ENCODE results near the gene IL20.

Gene IL20

GRCh38 chr1:206864939-206865671 is at the start of gene IL20:
IL20 (plus strand) TSS chr1:206865623; CDS start chr1:206865853, 230 bp downstream.
- Histone ChIP-seq H3K9me3 (ENCODE audit: control insufficient read depth in 1 of 2, low read length in 2 of 2) (no peaks in the 10 kb centered on the region), H3K4me1 (ENCODE audit: control insufficient read depth in 1 of 2, insufficient read depth in 2 of 2, low read length in 2 of 2) (no peaks in the 10 kb centered on the region), H3K36me3 (ENCODE audit: control insufficient read depth in 1 of 2, insufficient read depth in 2 of 2, low read length in 2 of 2) (no peaks in the 10 kb centered on the region), H3K27me3 (ENCODE audit: control insufficient read depth in 1 of 2, insufficient read depth in 2 of 2, low read length in 2 of 2) (peaks cover 7 to 8% of the 10 kb centered on the region in 2 donors), H3K9ac (ENCODE audit: low read depth in 1 of 2, low read length in 2 of 2) (no peak within 1 kb of the TSS), H3K4me3 (ENCODE audit: low read depth in 1 of 2, low read length in 2 of 2) (no peak within 1 kb of the TSS), H3K27ac (ENCODE audit: low read depth, low read length) (no peak within 1 kb of the TSS)

- no peaks in the 10 kb centered on the region for H3K4me1 ChIP-seq (ENCODE audit: control insufficient read depth in 1 of 2, insufficient read depth in 2 of 2, low read length in 2 of 2)
- H3K27ac ChIP-seq (ENCODE audit: low read depth, low read length): no peak overlapping the region
- no peaks in the 10 kb centered on the region for H3K27me3 ChIP-seq (ENCODE audit: control insufficient read depth in 1 of 2, insufficient read depth in 2 of 2, low read length in 2 of 2)
- no peaks in the 10 kb centered on the region for H3K36me3 ChIP-seq (ENCODE audit: control insufficient read depth in 1 of 2, insufficient read depth in 2 of 2, low read length in 2 of 2)
- no peak overlapping the region for H3K4me3 ChIP-seq (ENCODE audit: low read depth in 1 of 2, low read length in 2 of 2)
- H3K9me3 ChIP-seq (ENCODE audit: control insufficient read depth in 1 of 2, low read length in 2 of 2): peaks cover 0 to 6% of the 10 kb centered on the region in 2 donors
- no peak overlapping the region for H3K9ac ChIP-seq (ENCODE audit: low read depth in 1 of 2, low read length in 2 of 2)
Observed at GRCh38 chr1:206816390-206817287, 48.8 kb upstream of the IL20 start.

GRCh38 chr1:206821493-206821892 is 43.9 kb upstream of the IL20 start:
- H3K36me3 ChIP-seq (ENCODE audit: control insufficient read depth in 1 of 2, insufficient read depth in 2 of 2, low read length in 2 of 2): no peaks in the 10 kb centered on the region
- no peak overlapping the region for H3K27ac ChIP-seq (ENCODE audit: low read depth, low read length)
- H3K4me3 ChIP-seq (ENCODE audit: low read depth in 1 of 2, low read length in 2 of 2): no peak overlapping the region
- no peak overlapping the region for H3K9ac ChIP-seq (ENCODE audit: low read depth in 1 of 2, low read length in 2 of 2)
- H3K9me3 ChIP-seq (ENCODE audit: control insufficient read depth in 1 of 2, low read length in 2 of 2): no peaks in the 10 kb centered on the region
- no peaks in the 10 kb centered on the region for H3K27me3 ChIP-seq (ENCODE audit: control insufficient read depth in 1 of 2, insufficient read depth in 2 of 2, low read length in 2 of 2)
- H3K4me1 ChIP-seq (ENCODE audit: control insufficient read depth in 1 of 2, insufficient read depth in 2 of 2, low read length in 2 of 2): peaks cover 0 to 4% of the 10 kb centered on the region in 2 donors

GRCh38 chr1:206823727-206824126 is 41.7 kb upstream of the IL20 start:
- Histone ChIP-seq H3K4me3 (ENCODE audit: low read depth in 1 of 2, low read length in 2 of 2) (no peak overlapping the region), H3K4me1 (ENCODE audit: control insufficient read depth in 1 of 2, insufficient read depth in 2 of 2, low read length in 2 of 2) (peaks cover 0 to 4% of the 10 kb centered on the region in 2 donors), H3K9me3 (ENCODE audit: control insufficient read depth in 1 of 2, low read length in 2 of 2) (no peaks in the 10 kb centered on the region), H3K27me3 (ENCODE audit: control insufficient read depth in 1 of 2, insufficient read depth in 2 of 2, low read length in 2 of 2) (no peaks in the 10 kb centered on the region), H3K9ac (ENCODE audit: low read depth in 1 of 2, low read length in 2 of 2) (no peak overlapping the region), H3K27ac (ENCODE audit: low read depth, low read length) (no peak overlapping the region), H3K36me3 (ENCODE audit: control insufficient read depth in 1 of 2, insufficient read depth in 2 of 2, low read length in 2 of 2) (no peaks in the 10 kb centered on the region)

- H3K27ac ChIP-seq (ENCODE audit: low read depth, low read length): no peak overlapping the region
- H3K9ac ChIP-seq (ENCODE audit: low read depth in 1 of 2, low read length in 2 of 2): no peak overlapping the region
- no peaks in the 10 kb centered on the region for H3K9me3 ChIP-seq (ENCODE audit: control insufficient read depth in 1 of 2, low read length in 2 of 2)
- no peaks in the 10 kb centered on the region for H3K36me3 ChIP-seq (ENCODE audit: control insufficient read depth in 1 of 2, insufficient read depth in 2 of 2, low read length in 2 of 2)
- no peak overlapping the region for H3K4me3 ChIP-seq (ENCODE audit: low read depth in 1 of 2, low read length in 2 of 2)
- H3K27me3 ChIP-seq (ENCODE audit: control insufficient read depth in 1 of 2, insufficient read depth in 2 of 2, low read length in 2 of 2): no peaks in the 10 kb centered on the region
- H3K4me1 ChIP-seq (ENCODE audit: control insufficient read depth in 1 of 2, insufficient read depth in 2 of 2, low read length in 2 of 2): peaks cover 0 to 4% of the 10 kb centered on the region in 2 donors
Observed at GRCh38 chr1:206824331-206824730, 41.1 kb upstream of the IL20 start.

- Histone ChIP-seq H3K27ac (ENCODE audit: low read depth, low read length) (no peak overlapping the region), H3K4me1 (ENCODE audit: control insufficient read depth in 1 of 2, insufficient read depth in 2 of 2, low read length in 2 of 2) (peaks cover 8% of the 10 kb centered on the region in 2 donors), H3K27me3 (ENCODE audit: control insufficient read depth in 1 of 2, insufficient read depth in 2 of 2, low read length in 2 of 2) (no peaks in the 10 kb centered on the region), H3K9ac (ENCODE audit: low read depth in 1 of 2, low read length in 2 of 2) (no peak overlapping the region), H3K36me3 (ENCODE audit: control insufficient read depth in 1 of 2, insufficient read depth in 2 of 2, low read length in 2 of 2) (no peaks in the 10 kb centered on the region), H3K4me3 (ENCODE audit: low read depth in 1 of 2, low read length in 2 of 2) (no peak overlapping the region), H3K9me3 (ENCODE audit: control insufficient read depth in 1 of 2, low read length in 2 of 2) (no peaks in the 10 kb centered on the region)
Observed at GRCh38 chr1:206826394-206826793, 39.0 kb upstream of the IL20 start.

- H3K27me3 ChIP-seq (ENCODE audit: control insufficient read depth in 1 of 2, insufficient read depth in 2 of 2, low read length in 2 of 2): no peaks in the 10 kb centered on the region
- H3K9ac ChIP-seq (ENCODE audit: low read depth in 1 of 2, low read length in 2 of 2): no peak overlapping the region
- H3K4me3 ChIP-seq (ENCODE audit: low read depth in 1 of 2, low read length in 2 of 2): no peak overlapping the region
- H3K9me3 ChIP-seq (ENCODE audit: control insufficient read depth in 1 of 2, low read length in 2 of 2): no peaks in the 10 kb centered on the region
- H3K27ac ChIP-seq (ENCODE audit: low read depth, low read length): no peak overlapping the region
- H3K36me3 ChIP-seq (ENCODE audit: control insufficient read depth in 1 of 2, insufficient read depth in 2 of 2, low read length in 2 of 2): no peaks in the 10 kb centered on the region
- H3K4me1 ChIP-seq (ENCODE audit: control insufficient read depth in 1 of 2, insufficient read depth in 2 of 2, low read length in 2 of 2): peaks cover 8 to 12% of the 10 kb centered on the region in 2 donors
Observed at GRCh38 chr1:206828061-206828460, 37.4 kb upstream of the IL20 start.

- H3K4me3 ChIP-seq (ENCODE audit: low read depth in 1 of 2, low read length in 2 of 2): no peak overlapping the region
- peaks cover 8 to 19% of the 10 kb centered on the region in 2 donors for H3K4me1 ChIP-seq (ENCODE audit: control insufficient read depth in 1 of 2, insufficient read depth in 2 of 2, low read length in 2 of 2)
- H3K36me3 ChIP-seq (ENCODE audit: control insufficient read depth in 1 of 2, insufficient read depth in 2 of 2, low read length in 2 of 2): no peaks in the 10 kb centered on the region
- H3K27me3 ChIP-seq (ENCODE audit: control insufficient read depth in 1 of 2, insufficient read depth in 2 of 2, low read length in 2 of 2): no peaks in the 10 kb centered on the region
- no peak overlapping the region for H3K27ac ChIP-seq (ENCODE audit: low read depth, low read length)
- H3K9me3 ChIP-seq (ENCODE audit: control insufficient read depth in 1 of 2, low read length in 2 of 2): no peaks in the 10 kb centered on the region
- H3K9ac ChIP-seq (ENCODE audit: low read depth in 1 of 2, low read length in 2 of 2): no peak overlapping the region
Observed at GRCh38 chr1:206828765-206829164, 36.7 kb upstream of the IL20 start.

- no peaks in the 10 kb centered on the region for H3K27me3 ChIP-seq (ENCODE audit: control insufficient read depth in 1 of 2, insufficient read depth in 2 of 2, low read length in 2 of 2)
- no peak overlapping the region for H3K9ac ChIP-seq (ENCODE audit: low read depth in 1 of 2, low read length in 2 of 2)
- no peak overlapping the region for H3K4me3 ChIP-seq (ENCODE audit: low read depth in 1 of 2, low read length in 2 of 2)
- peaks cover 4 to 21% of the 10 kb centered on the region in 2 donors for H3K4me1 ChIP-seq (ENCODE audit: control insufficient read depth in 1 of 2, insufficient read depth in 2 of 2, low read length in 2 of 2)
- no peaks in the 10 kb centered on the region for H3K9me3 ChIP-seq (ENCODE audit: control insufficient read depth in 1 of 2, low read length in 2 of 2)
- H3K27ac ChIP-seq (ENCODE audit: low read depth, low read length): no peak overlapping the region
- H3K36me3 ChIP-seq (ENCODE audit: control insufficient read depth in 1 of 2, insufficient read depth in 2 of 2, low read length in 2 of 2): no peaks in the 10 kb centered on the region
Observed at GRCh38 chr1:206829282-206829681, 36.1 kb upstream of the IL20 start.

- Histone ChIP-seq H3K4me1 (ENCODE audit: control insufficient read depth in 1 of 2, insufficient read depth in 2 of 2, low read length in 2 of 2) (peaks cover 4 to 21% of the 10 kb centered on the region in 2 donors), H3K27ac (ENCODE audit: low read depth, low read length) (no peak overlapping the region), H3K36me3 (ENCODE audit: control insufficient read depth in 1 of 2, insufficient read depth in 2 of 2, low read length in 2 of 2) (no peaks in the 10 kb centered on the region), H3K9me3 (ENCODE audit: control insufficient read depth in 1 of 2, low read length in 2 of 2) (no peaks in the 10 kb centered on the region), H3K4me3 (ENCODE audit: low read depth in 1 of 2, low read length in 2 of 2) (no peak overlapping the region), H3K27me3 (ENCODE audit: control insufficient read depth in 1 of 2, insufficient read depth in 2 of 2, low read length in 2 of 2) (no peaks in the 10 kb centered on the region), H3K9ac (ENCODE audit: low read depth in 1 of 2, low read length in 2 of 2) (no peak overlapping the region)
Observed at GRCh38 chr1:206829875-206830274, 35.5 kb upstream of the IL20 start.

Measured in duodenal mucosa (tissue), 2 donors.